ENCODE measurements around the gene PTPRN2.

DNA sequence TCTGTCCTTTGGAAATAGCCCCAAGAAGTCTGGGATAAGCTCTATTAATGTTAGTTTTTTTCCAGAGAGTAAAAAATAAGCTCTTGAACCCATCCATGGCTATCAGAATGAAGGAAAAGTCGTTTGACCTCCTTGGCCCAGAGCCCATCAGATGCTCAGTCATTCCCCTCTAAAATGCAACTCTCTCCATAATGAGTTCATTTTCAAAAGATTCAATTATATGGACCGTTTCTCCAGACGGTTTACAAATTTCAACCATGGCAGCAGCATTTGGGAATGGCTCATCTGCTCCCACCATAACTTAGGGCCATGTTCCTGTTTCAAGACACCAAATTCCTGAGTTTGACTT is 220.0 kb downstream of the PTPRN2 start:
- TF ChIP-seq BHLHE40 (IDR thresholded peaks at IDR 0.05; ENCODE audit: borderline replicate concordance): no peak
- TF ChIP-seq SP1 (IDR thresholded peaks at IDR 0.05): no peak
